ENCODE measurements around the gene RPL28.

Gene RPL28

GRCh38 chr19:55373993-55374757 lies 11.6 kb upstream of the RPL28 start:
- DNase-seq (ENCODE audit: low read depth), result no peak

- DNase-seq (ENCODE audit: low read depth), result no peak
These were observed 9.3 kb upstream of the RPL28 start, which contains the start of gene TMEM190 for GRCh38 chr19:55376241-55376933. TMEM190 (plus strand) TSS chr19:55376826; CDS start chr19:55376854, 28 bp downstream.

- DNase-seq (ENCODE audit: low read depth), result no peak
These were observed 8.2 kb upstream of the RPL28 start for GRCh38 chr19:55377356-55378131.

- no peak for DNase-seq (ENCODE audit: low read depth)
These were observed 6.6 kb upstream of the RPL28 start for GRCh38 chr19:55379174-55379573.

- no peak for DNase-seq (ENCODE audit: low read depth)
These were observed 3.7 kb upstream of the RPL28 start for GRCh38 chr19:55382013-55382412.

- no peak for DNase-seq (ENCODE audit: low read depth)
These were observed 3.1 kb upstream of the RPL28 start for GRCh38 chr19:55382522-55383054.

- DNase-seq (ENCODE audit: low read depth), result no peak
These were observed 2.2 kb upstream of the RPL28 start for GRCh38 chr19:55383279-55384130.

GRCh38 chr19:55384131-55384919 lies 1.4 kb upstream of the RPL28 start, which contains the start of gene TMEM238:
TMEM238 (minus strand) TSS chr19:55384292; CDS start chr19:55384259, 33 bp downstream.
- no peak for DNase-seq (ENCODE audit: low read depth)

- DNase-seq (ENCODE audit: low read depth), result peak; percentile 94
These were observed 610 bp upstream of the RPL28 start for GRCh38 chr19:55384920-55385723.

GRCh38 chr19:55386493-55386971 lies 800 bp downstream of the RPL28 start:
- no peak for DNase-seq (ENCODE audit: low read depth)

- no peak for DNase-seq (ENCODE audit: low read depth)
These were observed 2.2 kb downstream of the RPL28 start for GRCh38 chr19:55387736-55388497.

- no peak for DNase-seq (ENCODE audit: low read depth)
These were observed 3.9 kb downstream of the RPL28 start for GRCh38 chr19:55389386-55390317.

GRCh38 chr19:55390461-55390880 lies 4.7 kb downstream of the RPL28 start:
- DNase-seq (ENCODE audit: low read depth), result no peak

- DNase-seq (ENCODE audit: low read depth), result no peak
These were observed 5.5 kb downstream of the RPL28 start for GRCh38 chr19:55391191-55391670.

GRCh38 chr19:55391702-55392615 lies 6.2 kb downstream of the RPL28 start:
- DNase-seq (ENCODE audit: low read depth), result no peak

Data from HS-5 (cell line).